GM12875 (cell line): ENCODE measurements around the gene GNAO1.

Experiments used
- H3K4me3 ChIP-seq: one replicate; pipeline ENCODE4 v1.5.1; 2011; ENCODE audit warnings: low read depth, low read length, control low read depth
- TF ChIP-seq, protein P1 (sequence below): IDR thresholded peaks from 2 replicates; pipeline ENCODE4 v1.5.1; 2011; ENCODE audit warnings: low read depth, mild to moderate bottlenecking, control low read depth, inconsistent platforms, low read length, moderate library complexity, borderline replicate concordance; ENCODE audit not compliant: insufficient read depth

The GNAO1 gene

DNA sequence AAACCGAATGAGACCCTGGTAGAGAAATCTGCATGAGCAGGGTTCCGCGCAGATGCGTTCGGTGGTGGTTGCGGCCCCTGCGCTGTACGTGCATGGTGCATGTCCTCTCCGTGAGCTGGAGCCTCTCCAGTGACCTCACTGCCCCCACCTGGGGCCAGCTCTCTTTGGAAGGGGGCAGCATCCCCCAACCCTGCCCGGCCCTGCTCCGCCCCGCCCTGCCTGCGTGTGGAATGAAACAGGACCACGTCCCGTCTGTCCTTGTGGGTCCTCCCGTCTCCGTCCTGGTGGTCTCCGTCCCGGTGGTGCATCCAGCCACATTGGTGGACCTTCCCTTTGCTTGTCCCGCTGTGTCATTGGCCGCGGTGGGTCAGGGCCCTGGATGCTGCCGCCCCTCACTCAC, 149.1 kb downstream of the GNAO1 start:
- TF ChIP-seq, protein P1, sequence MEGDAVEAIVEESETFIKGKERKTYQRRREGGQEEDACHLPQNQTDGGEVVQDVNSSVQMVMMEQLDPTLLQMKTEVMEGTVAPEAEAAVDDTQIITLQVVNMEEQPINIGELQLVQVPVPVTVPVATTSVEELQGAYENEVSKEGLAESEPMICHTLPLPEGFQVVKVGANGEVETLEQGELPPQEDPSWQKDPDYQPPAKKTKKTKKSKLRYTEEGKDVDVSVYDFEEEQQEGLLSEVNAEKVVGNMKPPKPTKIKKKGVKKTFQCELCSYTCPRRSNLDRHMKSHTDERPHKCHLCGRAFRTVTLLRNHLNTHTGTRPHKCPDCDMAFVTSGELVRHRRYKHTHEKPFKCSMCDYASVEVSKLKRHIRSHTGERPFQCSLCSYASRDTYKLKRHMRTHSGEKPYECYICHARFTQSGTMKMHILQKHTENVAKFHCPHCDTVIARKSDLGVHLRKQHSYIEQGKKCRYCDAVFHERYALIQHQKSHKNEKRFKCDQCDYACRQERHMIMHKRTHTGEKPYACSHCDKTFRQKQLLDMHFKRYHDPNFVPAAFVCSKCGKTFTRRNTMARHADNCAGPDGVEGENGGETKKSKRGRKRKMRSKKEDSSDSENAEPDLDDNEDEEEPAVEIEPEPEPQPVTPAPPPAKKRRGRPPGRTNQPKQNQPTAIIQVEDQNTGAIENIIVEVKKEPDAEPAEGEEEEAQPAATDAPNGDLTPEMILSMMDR, result no peak
- H3K4me3 ChIP-seq, result no peak overlapping the region

DNA sequence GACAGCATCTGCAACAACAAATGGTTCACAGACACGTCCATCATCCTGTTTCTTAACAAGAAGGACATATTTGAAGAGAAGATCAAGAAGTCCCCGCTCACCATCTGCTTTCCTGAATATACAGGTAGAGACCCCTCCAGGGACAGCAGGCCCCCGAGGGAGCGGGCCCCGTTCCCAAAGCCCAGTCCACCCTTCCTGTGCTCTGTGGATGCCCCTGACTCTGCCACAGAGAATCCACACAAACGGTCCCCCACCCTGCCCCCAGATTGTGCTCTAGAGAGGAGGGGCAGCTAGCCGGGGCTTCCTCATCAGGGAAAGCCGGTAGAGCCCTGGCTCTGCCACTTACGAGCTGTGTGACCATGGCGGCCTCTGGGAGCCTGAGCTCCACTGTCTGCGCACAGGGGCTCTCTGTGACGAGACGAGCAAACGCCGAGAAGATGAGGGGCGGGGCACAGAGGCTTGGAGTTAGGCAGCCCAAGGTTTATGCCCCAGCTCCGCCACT, 149.6 kb downstream of the GNAO1 start:
- TF ChIP-seq, protein P1, result no peak
- no peak overlapping the region for H3K4me3 ChIP-seq

DNA sequence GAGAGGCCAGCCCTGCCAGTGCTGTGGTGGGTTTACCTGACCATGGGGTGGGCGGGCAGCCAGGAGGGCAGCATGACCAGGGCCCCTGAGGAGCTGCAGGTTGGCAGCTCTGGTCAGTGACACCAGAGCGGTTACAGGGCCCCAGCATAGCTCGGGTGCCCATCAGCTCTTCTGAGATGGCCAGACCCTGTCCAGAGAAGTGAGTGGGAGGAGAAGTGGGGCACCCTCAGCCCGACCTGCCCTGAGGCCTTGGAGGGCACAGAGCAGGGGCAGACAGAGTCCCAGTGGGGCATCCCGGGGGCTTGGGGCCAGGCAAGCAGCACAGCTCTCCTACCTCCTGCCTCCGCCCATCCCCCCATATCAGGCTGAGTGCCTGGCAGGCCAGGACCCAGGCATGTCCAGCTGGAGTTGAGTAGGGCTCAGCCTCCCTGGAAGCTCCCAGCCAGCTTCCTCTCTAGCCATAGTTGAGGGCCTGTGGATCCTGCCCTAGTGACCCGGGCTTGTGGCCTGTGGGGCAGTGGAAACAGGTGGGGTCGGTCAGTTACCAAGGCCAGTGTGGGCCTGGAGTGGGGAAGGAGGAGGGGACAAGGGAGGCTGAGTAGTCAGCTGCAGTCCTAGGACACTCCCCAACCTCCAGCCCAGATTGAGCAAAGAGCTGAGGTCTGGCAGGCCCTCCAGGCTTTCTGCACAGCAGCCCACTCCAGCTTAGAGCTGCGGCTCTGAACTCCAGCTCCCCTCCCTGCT, 150.5 kb downstream of the GNAO1 start:
- TF ChIP-seq, protein P1, result no peak
- no peak overlapping the region for H3K4me3 ChIP-seq

DNA sequence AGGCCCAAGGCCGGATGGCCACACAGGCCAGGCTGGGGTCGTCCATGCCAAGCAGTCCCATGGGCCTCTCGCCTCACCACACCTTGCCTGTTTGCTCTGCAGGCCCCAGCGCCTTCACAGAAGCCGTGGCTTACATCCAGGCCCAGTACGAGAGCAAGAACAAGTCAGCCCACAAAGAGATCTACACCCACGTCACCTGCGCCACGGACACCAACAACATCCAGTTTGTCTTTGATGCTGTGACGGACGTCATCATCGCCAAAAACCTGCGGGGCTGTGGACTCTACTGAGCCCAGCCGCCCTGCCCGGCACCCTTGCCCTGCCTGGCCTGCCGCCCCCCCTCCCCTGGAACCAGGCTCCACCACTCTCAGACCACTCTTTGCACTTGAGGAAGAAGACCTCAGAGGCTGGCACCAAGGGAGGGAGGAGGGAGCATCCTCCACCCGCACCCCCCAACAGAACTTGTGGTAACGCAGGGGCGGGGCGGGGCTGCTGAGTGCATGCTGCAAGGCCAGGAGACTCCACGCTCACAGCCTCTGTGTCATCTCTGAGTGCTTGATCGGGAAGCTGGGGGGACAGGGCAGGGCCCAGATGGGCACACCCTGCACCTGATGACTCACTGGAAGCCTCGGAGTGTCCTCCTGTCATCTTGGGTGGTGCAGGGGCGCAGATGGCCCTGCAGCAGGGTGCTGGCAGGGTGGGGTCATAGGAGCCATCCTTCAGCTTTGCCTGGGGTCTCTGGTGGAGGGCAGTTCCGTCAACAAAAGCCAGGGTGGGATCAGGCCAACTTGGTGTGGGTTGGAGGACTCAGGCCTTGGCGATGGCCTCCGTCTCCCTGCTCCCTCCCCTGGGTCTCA, 152.6 kb downstream of the GNAO1 start:
- TF ChIP-seq, protein P1, result no peak

DNA sequence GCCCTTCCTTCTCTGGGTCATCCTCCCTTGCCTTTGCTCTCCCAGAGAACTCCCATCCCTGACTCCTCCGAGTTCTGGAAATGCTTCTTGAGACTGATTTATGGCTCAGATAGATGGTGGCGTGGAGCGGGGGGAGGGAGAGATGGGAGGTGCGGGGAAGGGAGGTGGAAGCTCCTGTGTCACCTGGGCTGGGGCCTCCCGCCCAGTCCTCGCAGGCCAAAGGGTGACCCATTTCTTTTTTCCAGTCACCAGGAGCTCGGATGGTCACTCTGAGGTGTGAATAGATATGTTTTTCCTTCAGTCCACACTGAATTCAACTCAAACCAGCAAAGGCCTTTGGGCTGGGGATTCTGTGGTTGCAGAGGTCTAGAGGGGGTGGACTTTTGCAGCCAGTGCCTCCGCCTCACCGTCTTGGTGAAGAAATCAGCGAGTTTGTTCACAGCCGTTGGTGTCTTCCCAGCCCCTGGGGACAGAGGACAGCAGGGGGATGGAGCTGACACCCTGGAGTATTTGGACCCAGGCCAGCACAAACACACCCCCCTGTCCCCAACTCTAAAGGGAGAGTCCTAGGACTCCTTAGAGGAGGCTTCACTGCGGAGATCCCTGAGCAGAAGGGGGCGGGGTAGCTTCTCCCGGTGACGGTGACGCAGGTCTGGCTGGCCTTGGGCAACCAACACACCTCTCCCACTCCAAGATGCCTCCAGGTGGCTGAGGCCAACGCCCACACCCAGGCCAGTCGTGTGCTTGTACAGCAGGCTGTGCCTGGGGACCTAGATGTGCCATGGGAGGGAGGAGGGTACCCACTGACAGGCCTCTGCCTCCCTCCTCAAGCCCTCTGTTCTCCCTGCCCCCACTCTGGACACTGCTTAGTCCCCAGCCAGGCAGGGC, 153.5 kb downstream of the GNAO1 start:
- TF ChIP-seq, protein P1, result no peak
- no peak overlapping the region for H3K4me3 ChIP-seq

More for the DNA sequence above, 152.6 kb downstream of the GNAO1 start:
- no peak overlapping the region for H3K4me3 ChIP-seq

DNA sequence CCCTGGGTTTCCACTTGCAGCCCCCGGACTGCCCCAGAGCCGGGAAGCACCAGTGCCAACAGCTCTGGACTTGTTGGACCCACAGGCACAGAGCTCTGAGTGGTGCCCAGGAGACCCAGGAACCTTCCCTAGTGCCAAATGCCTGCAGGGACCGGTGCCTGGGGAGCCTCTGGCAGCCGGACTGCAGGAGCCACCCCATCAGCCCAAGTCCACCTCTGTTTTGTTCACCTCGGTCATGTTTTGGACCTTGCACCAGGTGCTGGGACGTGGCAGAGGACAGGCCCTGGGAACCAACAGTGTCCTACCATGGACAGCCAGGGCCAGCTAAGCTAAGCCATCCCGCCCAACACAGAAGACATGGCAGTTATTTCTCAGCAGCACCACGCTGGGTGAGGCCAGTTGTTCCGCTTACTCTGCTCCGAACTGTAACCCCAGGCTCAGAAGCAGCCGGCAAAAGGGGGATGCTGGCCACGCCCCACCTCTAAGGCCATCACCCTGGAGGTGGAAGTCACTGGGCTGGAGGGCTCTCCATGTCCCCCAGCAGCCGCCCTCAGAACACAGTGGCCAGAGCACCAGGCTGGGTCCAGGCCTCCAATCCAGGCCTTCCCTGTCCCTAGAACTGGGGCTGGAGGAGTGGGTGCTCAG, 154.2 kb downstream of the GNAO1 start:
- H3K4me3 ChIP-seq, result no peak overlapping the region
- TF ChIP-seq, protein P1, result no peak
